Upper lobe of left lung (tissue), 6 donors: ENCODE measurements around the gene ZDHHC5. TPM values are rescaled to one million over a fixed set of nuclear protein-coding genes. Genes with fewer than 3 reads are reported as not detected.

Source experiments
- ATAC-seq, 2 donors: fragments of 200-7000 bp; cut with Tn5 transposase; one replicate each; pipeline ENCODE4 v1.9.1; 2022; ENCODE audit warnings: mild to moderate bottlenecking in 2 of 2, moderate library complexity in 2 of 2; ENCODE audit not compliant: low FRiP score in 2 of 2
- DNase-seq, 2 donors: peaks; one replicate each; pipeline ENCODE4 v3.0.0-alpha.2; 2019 to 2020
- H3K27ac ChIP-seq, 4 donors: fragments of 200-600 bp; sonication (generic); one replicate each; pipeline ENCODE4 v1.5.1; 2016 to 2019
- H3K27me3 ChIP-seq, 4 donors: fragments of 200-600 bp; sonication (generic); one replicate each; pipeline ENCODE4 v1.5.1; 2017 to 2019
- H3K36me3 ChIP-seq, 4 donors: fragments of 200-600 bp; sonication (generic); one replicate each; pipeline ENCODE4 v1.5.1; 2016 to 2019
- H3K4me1 ChIP-seq, 4 donors: fragments of 200-600 bp; sonication (generic); one replicate each; pipeline ENCODE4 v1.5.1; 2018 to 2019
- H3K4me3 ChIP-seq, 4 donors: fragments of 200-600 bp; sonication (generic); one replicate each; pipeline ENCODE4 v1.5.1; 2017 to 2019; ENCODE audit warnings: mild to moderate bottlenecking in 2 of 4, moderate library complexity in 1 of 4
- H3K9me3 ChIP-seq, 4 donors: fragments of 200-600 bp; sonication (generic); one replicate each; pipeline ENCODE4 v1.5.1; 2018 to 2019
- EP300 ChIP-seq, 4 donors: sonication (generic); formaldehyde crosslinking; IDR thresholded peaks; one replicate each; pipeline ENCODE4 v1.5.1; 2017; ENCODE audit warnings: antibody characterized with exemption in 4 of 4, control low read depth in 2 of 4
- POLR2A ChIP-seq, 4 donors: fragments of 450-650 bp; IDR thresholded peaks; one replicate each; pipeline ENCODE4 v1.5.1; 2016 to 2017; ENCODE audit warnings: antibody characterized with exemption in 4 of 4, mild to moderate bottlenecking in 2 of 4
- POLR2AphosphoS5 ChIP-seq, 2 donors: sonication (generic); formaldehyde crosslinking; IDR thresholded peaks; one replicate each; pipeline ENCODE4 v1.5.1; 2017; ENCODE audit warnings: antibody characterized with exemption in 2 of 2
- WGBS, 2 donors: methylation state at CpG; one replicate each; pipeline ENCODE4 v1.1.5; 2017 to 2018; 5-methylcytosine and 5-hydroxymethylcytosine counted together
- small RNA-seq, 4 donors: library from RNA; depleted of rRNA; stranded (forward); fragments of <200 nt; gene quantifications; one replicate each; pipeline ENCODE3, GENCODE V24; 2016
- total RNA-seq, 6 donors: library from RNA; depleted of rRNA in 4 of 6; stranded (reverse); fragments of >200 nt in 4 of 6; gene quantifications; one replicate each; pipeline versions ENCODE4 v1.1.0 to v1.2.1, GENCODE V29; 2016 to 2021
- TF ChIP-seq, protein P1 (sequence below), 6 experiments: fragments of 450-650 bp in 4 of 6; fragments of 200-600 bp in 2 of 6; sonication (generic) in 2 of 6; IDR thresholded peaks; one replicate each; pipeline ENCODE4 v1.5.1; 2016 to 2019; ENCODE audit warnings: antibody characterized with exemption in 6 of 6
- donor health status: DM: no; HTN: no; CAD: no; lungs with moderate emphysema.
- donor health status: DM: no; HTN: yes; CAD: no; lungs with severe emphysema.

Gene ZDHHC5
- total RNA-seq, 6 donors from 2014 or later = 45.1 to 81.9 (median 58.7) TPM

DNA sequence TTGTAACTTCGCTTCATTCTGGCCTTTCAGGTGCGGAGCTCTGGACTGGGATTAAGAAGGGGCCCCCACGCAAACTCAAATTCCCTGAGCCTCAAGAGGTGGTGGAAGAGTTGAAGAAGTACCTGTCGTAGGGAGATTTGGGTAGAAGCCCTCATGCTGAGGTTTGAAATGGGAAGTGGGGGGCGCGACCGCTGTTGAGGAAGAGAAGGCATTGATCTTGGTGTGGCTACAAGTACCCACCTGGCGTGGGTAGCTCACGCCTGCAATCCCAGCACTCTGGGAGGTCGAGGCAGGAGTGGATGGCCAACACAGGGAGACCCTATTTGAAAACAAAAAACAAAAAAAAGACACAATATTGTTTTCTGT, 74.2 kb downstream of the ZDHHC5 start:
- Histone ChIP-seq H3K27me3 (no peaks in the 10 kb centered on the region), H3K4me1 (peaks cover 9 to 21% (median 14%) of the 10 kb centered on the region in 4 donors), H3K36me3 (peaks cover 2 to 56% (median 28%) of the 10 kb centered on the region in 4 donors), H3K9me3 (no peaks in the 10 kb centered on the region), H3K27ac (peak overlapping the region; percentile 94 to 96 (median 95)), H3K4me3 (peak overlapping the region; percentile 81 to 93 (median 87))
- no peak for DNase-seq
- WGBS, 2 donors = 1 to 2% methylated on average over 10 of the region's 10 CpGs
- TF ChIP-seq, protein P1, sequence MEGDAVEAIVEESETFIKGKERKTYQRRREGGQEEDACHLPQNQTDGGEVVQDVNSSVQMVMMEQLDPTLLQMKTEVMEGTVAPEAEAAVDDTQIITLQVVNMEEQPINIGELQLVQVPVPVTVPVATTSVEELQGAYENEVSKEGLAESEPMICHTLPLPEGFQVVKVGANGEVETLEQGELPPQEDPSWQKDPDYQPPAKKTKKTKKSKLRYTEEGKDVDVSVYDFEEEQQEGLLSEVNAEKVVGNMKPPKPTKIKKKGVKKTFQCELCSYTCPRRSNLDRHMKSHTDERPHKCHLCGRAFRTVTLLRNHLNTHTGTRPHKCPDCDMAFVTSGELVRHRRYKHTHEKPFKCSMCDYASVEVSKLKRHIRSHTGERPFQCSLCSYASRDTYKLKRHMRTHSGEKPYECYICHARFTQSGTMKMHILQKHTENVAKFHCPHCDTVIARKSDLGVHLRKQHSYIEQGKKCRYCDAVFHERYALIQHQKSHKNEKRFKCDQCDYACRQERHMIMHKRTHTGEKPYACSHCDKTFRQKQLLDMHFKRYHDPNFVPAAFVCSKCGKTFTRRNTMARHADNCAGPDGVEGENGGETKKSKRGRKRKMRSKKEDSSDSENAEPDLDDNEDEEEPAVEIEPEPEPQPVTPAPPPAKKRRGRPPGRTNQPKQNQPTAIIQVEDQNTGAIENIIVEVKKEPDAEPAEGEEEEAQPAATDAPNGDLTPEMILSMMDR (IDR thresholded peaks at IDR 0.05) = no peak
- TF ChIP-seq POLR2AphosphoS5 (IDR thresholded peaks at IDR 0.05) (no peak), EP300 (IDR thresholded peaks at IDR 0.05) (no peak), POLR2A (IDR thresholded peaks at IDR 0.05) (no peak)
- ATAC-seq = no peak

DNA sequence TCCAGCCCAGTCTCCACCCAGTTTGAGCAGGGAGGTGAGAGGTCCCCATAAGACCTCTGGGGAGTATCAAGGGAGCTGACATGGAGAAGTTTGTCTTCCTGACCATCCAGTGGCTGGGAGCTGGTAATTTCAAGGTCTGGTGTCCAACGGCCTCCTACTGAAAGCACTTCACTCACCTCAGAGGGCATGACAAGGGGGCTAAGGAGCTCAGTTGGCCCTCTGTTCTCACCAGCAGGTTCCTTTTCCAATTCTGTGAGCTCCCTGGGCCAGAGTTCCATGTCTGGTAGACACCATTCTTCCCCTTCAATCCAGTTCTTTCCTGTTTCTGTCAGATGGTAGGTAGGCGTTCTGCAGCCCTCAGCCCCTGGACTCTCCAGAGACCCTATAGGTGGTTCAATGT, 76.4 kb downstream of the ZDHHC5 start:
- H3K4me3 ChIP-seq = no peak overlapping the region
- H3K27me3 ChIP-seq = no peaks in the 10 kb centered on the region
- 88 to 94% methylated on average over 2 of the region's 2 CpGs for WGBS, 2 donors
- TF ChIP-seq POLR2AphosphoS5 (IDR thresholded peaks at IDR 0.05) (no peak), POLR2A (IDR thresholded peaks at IDR 0.05) (no peak), EP300 (IDR thresholded peaks at IDR 0.05) (no peak)
- TF ChIP-seq, protein P1 (IDR thresholded peaks at IDR 0.05) = no peak
- no peak overlapping the region for H3K27ac ChIP-seq
- peaks cover 2 to 35% (median 17%) of the 10 kb centered on the region in 4 donors for H3K36me3 ChIP-seq
- peaks cover 9 to 21% (median 14%) of the 10 kb centered on the region in 4 donors for H3K4me1 ChIP-seq
- DNase-seq (no peak), ATAC-seq (no peak)
- H3K9me3 ChIP-seq = no peaks in the 10 kb centered on the region

DNA sequence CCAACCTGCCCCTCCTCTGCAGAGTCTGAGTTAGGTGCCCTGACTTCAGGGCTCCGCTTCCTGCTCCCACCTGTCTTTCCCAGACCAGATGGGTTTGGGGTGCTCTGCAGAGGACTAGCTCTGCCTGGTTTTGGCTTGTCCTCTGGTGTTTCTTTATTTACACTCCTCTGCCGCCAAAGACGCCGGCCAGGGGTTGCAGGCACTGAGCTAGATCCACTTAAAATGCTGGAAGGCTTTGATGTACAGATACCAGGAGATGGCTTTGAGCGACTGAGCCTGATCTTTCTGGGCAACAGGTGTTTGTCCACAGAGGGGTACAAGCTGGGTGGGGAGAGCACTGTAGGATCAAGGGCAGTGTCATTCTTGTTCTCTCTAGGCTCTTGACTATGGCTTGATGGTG, 77.3 kb downstream of the ZDHHC5 start:
- TF ChIP-seq EP300 (IDR thresholded peaks at IDR 0.05) = no peak
- TF ChIP-seq, protein P1 (IDR thresholded peaks at IDR 0.05) = no peak
- no peak for TF ChIP-seq POLR2AphosphoS5 (IDR thresholded peaks at IDR 0.05)
- no peak for TF ChIP-seq POLR2A (IDR thresholded peaks at IDR 0.05)
- ATAC-seq (no peak), DNase-seq (no peak)
- Histone ChIP-seq H3K27me3 (no peaks in the 10 kb centered on the region), H3K4me3 (no peak overlapping the region), H3K27ac (no peak overlapping the region), H3K4me1 (peaks cover 9 to 21% (median 14%) of the 10 kb centered on the region in 4 donors), H3K9me3 (no peaks in the 10 kb centered on the region), H3K36me3 (peaks cover 2 to 33% (median 16%) of the 10 kb centered on the region in 4 donors)
- whole genome bisulfite sequencing, 2 donors = 88 to 93% methylated on average over 5 of the region's 5 CpGs

DNA sequence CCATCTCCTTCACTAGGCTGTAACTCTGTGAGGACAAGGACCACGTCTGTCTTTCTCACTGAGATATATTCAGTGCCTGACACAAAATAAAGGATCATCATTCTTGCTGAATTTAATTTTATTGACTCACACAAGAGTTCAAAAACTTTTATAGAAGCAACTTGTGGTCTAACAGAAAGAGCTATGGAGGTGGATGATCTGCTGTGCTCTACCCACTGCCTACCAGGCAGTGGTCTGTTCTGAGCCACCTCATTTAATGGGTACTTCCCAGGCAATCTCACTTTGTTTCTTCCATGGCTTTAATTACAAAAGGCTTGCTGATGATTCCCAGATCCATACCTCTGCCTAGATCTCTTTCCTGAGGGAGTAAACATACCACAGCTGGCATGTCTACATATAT, 79.0 kb downstream of the ZDHHC5 start:
- H3K27ac ChIP-seq = no peak overlapping the region
- DNase-seq = no peak
- H3K4me1 ChIP-seq = peaks cover 10 to 18% (median 16%) of the 10 kb centered on the region in 4 donors
- no peaks in the 10 kb centered on the region for H3K9me3 ChIP-seq
- no peaks in the 10 kb centered on the region for H3K27me3 ChIP-seq
- TF ChIP-seq, protein P1 (IDR thresholded peaks at IDR 0.05) = no peak
- no peak for TF ChIP-seq POLR2A (IDR thresholded peaks at IDR 0.05)
- no peak for TF ChIP-seq POLR2AphosphoS5 (IDR thresholded peaks at IDR 0.05)
- WGBS, 2 donors = 95 to 100% methylated on average over 1 of the region's 1 CpG
- no peak overlapping the region for H3K4me3 ChIP-seq
- H3K36me3 ChIP-seq = peaks cover 2 to 33% (median 16%) of the 10 kb centered on the region in 4 donors
- no peak for ATAC-seq

Small RNA genes within 50 kb of the gene (small RNA-seq; reads per million reads assigned to genes)
- gene MIR130A (663 to 994 (median 861) reads per million in 4 donors), gene TMX2-CTNND1 (0 reads per million in 4 donors)

Other genes starting within 250 kb of the ZDHHC5 start
- gene SLC43A3, start 241.0 kb upstream of the ZDHHC5 start, total RNA-seq = 100 to 1,000 TPM in 4 of 6 donors, 10 to 100 TPM in 2; 61.6 to 177 (median 118) TPM
- gene RTN4RL2, start 207.6 kb upstream of the ZDHHC5 start, total RNA-seq = 1 to 10 TPM in 5 of 6 donors, not detected in 1; 1.1 to 4.1 (median 2.0) TPM
- 10 to 100 TPM in 5 of 6 donors, 1 to 10 TPM in 1; 7.1 to 72.3 (median 13.9) TPM for gene SLC43A1, start 152.4 kb upstream of the ZDHHC5 start, total RNA-seq
- 10 to 100 TPM in 5 of 6 donors, 1 to 10 TPM in 1; 7.3 to 62.2 (median 26.8) TPM for gene TIMM10, start 137.4 kb upstream of the ZDHHC5 start, total RNA-seq
- not detected for gene SMTNL1, start 130.5 kb upstream of the ZDHHC5 start, total RNA-seq
- gene UBE2L6, start 100.4 kb upstream of the ZDHHC5 start, total RNA-seq = 100 to 1,000 TPM in 1 of 6 donors, 10 to 100 TPM in 5; 39.8 to 142 (median 80.9) TPM
- gene SERPING1, start 70.4 kb upstream of the ZDHHC5 start, total RNA-seq = 100 to 1,000 TPM; 306 to 573 (median 469) TPM
- gene YPEL4, start 18.2 kb upstream of the ZDHHC5 start, total RNA-seq = 1 to 10 TPM in 5 of 6 donors, under 1 TPM in 1; 0.91 to 8.4 (median 3.5) TPM
- gene CLP1, start 10.4 kb upstream of the ZDHHC5 start, total RNA-seq = 10 to 100 TPM; 10.5 to 16.9 (median 13.4) TPM
- 10 to 100 TPM in 5 of 6 donors, 1 to 10 TPM in 1; 7.4 to 14.9 (median 13.5) TPM for gene MED19, start 44.1 kb downstream of the ZDHHC5 start, total RNA-seq
- gene TMX2, start 44.5 kb downstream of the ZDHHC5 start, total RNA-seq = 10 to 100 TPM; 16.2 to 67.3 (median 53.1) TPM
- gene SELENOH, start 73.4 kb downstream of the ZDHHC5 start, total RNA-seq = 100 to 1,000 TPM in 5 of 6 donors, 10 to 100 TPM in 1; 56.6 to 138 (median 120) TPM
- gene BTBD18, start 83.7 kb downstream of the ZDHHC5 start, total RNA-seq = not detected
- gene CTNND1, start 93.7 kb downstream of the ZDHHC5 start, total RNA-seq = 100 to 1,000 TPM; 136 to 232 (median 214) TPM